Measurements from ENCODE around the gene EFCAB7. TPM values are rescaled to one million over a fixed set of nuclear protein-coding genes. Genes with fewer than 3 reads are reported as not detected.

The EFCAB7 gene
- total and polyA plus RNA-seq, 2 of the 4 experiments (the other 2 are of a cell fraction) = 2.3 TPM

- in situ Hi-C loops (cut with MboI; ENCODE audit: low sequenced_read_pairs) (no loop called here), dilution Hi-C loops (cut with HindIII; ENCODE audit: low sequenced_read_pairs, unreplicated experiment) (no loop called here)
These were observed 40.4 kb downstream of the EFCAB7 start for GRCh38 chr1:63563745-63564144.

More at GRCh38 chr1:63563745-63564144, 40.4 kb downstream of the EFCAB7 start:
- no peaks in the 10 kb centered on the region for H3K9me3 ChIP-seq (ENCODE audit: control insufficient read depth, insufficient read depth, low read length)
- no peaks in the 10 kb centered on the region for H3K4me1 ChIP-seq (ENCODE audit: control insufficient read depth, insufficient read depth, low read length)
- H2BK5ac ChIP-seq (ENCODE audit: low read depth, low read length, poor library complexity, severe bottlenecking) = no peak overlapping the region
- H3K79me1 ChIP-seq (ENCODE audit: low read depth in 1 of 2, low read length in 2 of 2) = no peaks in the 10 kb centered on the region
- H3K14ac ChIP-seq (replicated peaks; ENCODE audit: low read depth, low read length) = no peak overlapping the region
- no peak overlapping the region for H2BK15ac ChIP-seq (ENCODE audit: low read depth, low read length)
- POLR2A ChIA-PET (ENCODE audit: unreplicated experiment) = no interaction called here
- H3K27ac ChIP-seq (ENCODE audit: insufficient read depth, low read length) = no peak overlapping the region
- H3K9ac ChIP-seq (ENCODE audit: low read depth, low read length) = no peak overlapping the region
- H4K91ac ChIP-seq (ENCODE audit: insufficient read depth, low read depth, low read length) = no peak overlapping the region
- no peak overlapping the region for H3K4me2 ChIP-seq (ENCODE audit: low read depth, low read length)
- no peaks in the 10 kb centered on the region for H3K9me1 ChIP-seq (ENCODE audit: insufficient read depth, low read length)
- CTCF ChIA-PET = no interaction called here
- H2AK9ac ChIP-seq (replicated peaks; ENCODE audit: low read depth, low read length, poor library complexity) = no peak overlapping the region
- ATAC-seq (ENCODE audit: low read depth) = no peak
- no peaks in the 10 kb centered on the region for H3K36me3 ChIP-seq (ENCODE audit: control insufficient read depth, insufficient read depth, low read length)
- intact Hi-C loops (cut with micrococcal nuclease) = no loop called here
- H3K4ac ChIP-seq (ENCODE audit: low read depth, low read length) = no peak overlapping the region
- H2AK5ac ChIP-seq (ENCODE audit: low read depth, low read length) = no peak overlapping the region
- no peak overlapping the region for H2BK120ac ChIP-seq (ENCODE audit: low read depth, low read length)
- no peak overlapping the region for H3K56ac ChIP-seq (ENCODE audit: extremely low read depth, insufficient read depth, low read length)
- H4K8ac ChIP-seq (ENCODE audit: low read depth in 2 of 2, low read length in 2 of 2) = no peak overlapping the region
- no peak overlapping the region for H3K23ac ChIP-seq (ENCODE audit: low read depth, low read length)
- no peaks in the 10 kb centered on the region for H3K27me3 ChIP-seq (ENCODE audit: control insufficient read depth, insufficient read depth, low read length)
- no peak overlapping the region for H2AFZ ChIP-seq (replicated peaks; ENCODE audit: low read length, poor library complexity)
- H3K18ac ChIP-seq (ENCODE audit: low read depth, low read length) = no peak overlapping the region
- TF ChIP-seq FOS (IDR thresholded peaks at IDR 0.05; ENCODE audit: low read depth, low read length) (no peak), BHLHE40 (IDR thresholded peaks at IDR 0.05; ENCODE audit: low read depth, low read length) (no peak), CHD1 (IDR thresholded peaks at IDR 0.05; ENCODE audit: low read depth, low read length) (no peak), RAD21 (IDR thresholded peaks at IDR 0.05; ENCODE audit: low read length) (no peak), MXI1 (IDR thresholded peaks at IDR 0.05; ENCODE audit: borderline replicate concordance, low read depth, low read length) (no peak), SMC3 (IDR thresholded peaks at IDR 0.05; ENCODE audit: low read depth, low read length) (no peak), RCOR1 (IDR thresholded peaks at IDR 0.05; ENCODE audit: insufficient replicate concordance, low read length) (no peak), MAFK (IDR thresholded peaks at IDR 0.05; ENCODE audit: low read depth, low read length) (no peak), RFX5 (IDR thresholded peaks at IDR 0.05; ENCODE audit: low read depth, low read length) (no peak), CTCF (conservative IDR thresholded peaks at IDR 0.05; ENCODE audit: low read depth, low read length) (no peak), NFE2L2 (IDR thresholded peaks at IDR 0.05; ENCODE audit: low read depth, low read length) (no peak), MAZ (IDR thresholded peaks at IDR 0.05; ENCODE audit: borderline replicate concordance, low read depth, low read length) (no peak), USF2 (IDR thresholded peaks at IDR 0.05; ENCODE audit: low read depth, low read length) (no peak), ELK1 (IDR thresholded peaks at IDR 0.05; ENCODE audit: borderline replicate concordance, low read depth, low read length) (no peak), CEBPB (IDR thresholded peaks at IDR 0.05; ENCODE audit: low read depth, low read length) (no peak), POLR2A (IDR thresholded peaks at IDR 0.05; ENCODE audit: low read depth, low read length) (no peak)
- no peak overlapping the region for H4K5ac ChIP-seq (ENCODE audit: low read depth, low read length)
- DNase-seq = no peak
- H4K20me1 ChIP-seq (ENCODE audit: insufficient read depth, low read length) = no peaks in the 10 kb centered on the region
- no peak overlapping the region for H2BK20ac ChIP-seq (ENCODE audit: low read depth, low read length)
- no TSS peak for BruUV-seq (replicated peaks)
- H3K4me3 ChIP-seq (ENCODE audit: insufficient read depth, low read depth, low read length) = no peak overlapping the region

All from IMR-90 (cell line).